Measurements from ENCODE around the gene ZNF735.

GRCh38 chr7:64174941-64175340 is 32.1 kb upstream of the ZNF735 start:
- TF ChIP-seq CTCF (IDR thresholded peaks at IDR 0.05) (no peak), POLR2A (IDR thresholded peaks at IDR 0.05) (no peak)

All from gastroesophageal sphincter (tissue), 3 donors.